OCI-LY1 (cell line): Measurements from ENCODE around the gene MAFG.

Experiments used
- EZH2 ChIP-seq: fragments of 200-600 bp; sonication (generic), shearing (Covaris generic); IDR thresholded peaks from 2 replicates; pipeline ENCODE4 v1.8.0; 2017; ENCODE audit warnings: borderline replicate concordance, mixed run types, mild to moderate bottlenecking, antibody characterized with exemption, low read length, moderate library complexity, mixed read lengths
- TF ChIP-seq, protein P1 (sequence below): fragments of 200-600 bp; sonication (generic), shearing (Covaris generic); IDR thresholded peaks from 2 replicates; pipeline ENCODE4 v1.5.1; 2017; ENCODE audit warnings: mild to moderate bottlenecking, antibody characterized with exemption, low read length, moderate library complexity, mixed read lengths

DNA sequence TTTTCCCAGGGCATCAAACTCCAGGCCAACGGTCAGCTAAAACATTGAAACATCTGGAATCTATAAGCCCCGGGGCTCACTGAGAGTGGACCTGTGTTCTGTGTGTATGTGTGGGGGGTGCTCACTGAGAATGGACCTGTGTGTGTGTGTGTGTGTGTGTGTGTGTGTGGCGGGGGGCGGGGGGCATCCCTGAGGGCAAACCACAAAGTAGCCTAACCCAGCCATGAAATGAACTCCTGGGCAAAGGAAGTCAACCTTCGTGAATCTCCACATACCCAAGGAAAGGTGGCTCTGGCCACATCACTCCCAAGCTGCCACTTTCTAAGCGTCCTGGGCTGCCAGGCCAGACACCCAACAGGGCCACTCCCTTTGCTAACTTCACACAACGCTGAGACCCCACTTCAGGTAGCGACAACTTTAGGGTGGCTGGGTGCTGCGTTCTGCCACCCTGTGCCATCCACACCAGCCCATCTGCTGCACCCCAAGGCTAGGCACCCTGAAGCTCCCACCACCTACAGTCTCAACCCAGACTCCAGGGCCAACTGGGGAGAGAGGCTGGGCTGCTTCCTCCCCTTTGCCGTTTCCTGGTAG, 1.6 kb downstream of the MAFG start:
- TF ChIP-seq, protein P1, sequence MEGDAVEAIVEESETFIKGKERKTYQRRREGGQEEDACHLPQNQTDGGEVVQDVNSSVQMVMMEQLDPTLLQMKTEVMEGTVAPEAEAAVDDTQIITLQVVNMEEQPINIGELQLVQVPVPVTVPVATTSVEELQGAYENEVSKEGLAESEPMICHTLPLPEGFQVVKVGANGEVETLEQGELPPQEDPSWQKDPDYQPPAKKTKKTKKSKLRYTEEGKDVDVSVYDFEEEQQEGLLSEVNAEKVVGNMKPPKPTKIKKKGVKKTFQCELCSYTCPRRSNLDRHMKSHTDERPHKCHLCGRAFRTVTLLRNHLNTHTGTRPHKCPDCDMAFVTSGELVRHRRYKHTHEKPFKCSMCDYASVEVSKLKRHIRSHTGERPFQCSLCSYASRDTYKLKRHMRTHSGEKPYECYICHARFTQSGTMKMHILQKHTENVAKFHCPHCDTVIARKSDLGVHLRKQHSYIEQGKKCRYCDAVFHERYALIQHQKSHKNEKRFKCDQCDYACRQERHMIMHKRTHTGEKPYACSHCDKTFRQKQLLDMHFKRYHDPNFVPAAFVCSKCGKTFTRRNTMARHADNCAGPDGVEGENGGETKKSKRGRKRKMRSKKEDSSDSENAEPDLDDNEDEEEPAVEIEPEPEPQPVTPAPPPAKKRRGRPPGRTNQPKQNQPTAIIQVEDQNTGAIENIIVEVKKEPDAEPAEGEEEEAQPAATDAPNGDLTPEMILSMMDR: no peak
- TF ChIP-seq EZH2: no peak
